ENCODE data around the gene SLX9.

GRCh38 chr21:44992608-44993031 lies 52.8 kb downstream of the SLX9 start:
- TF ChIP-seq CTCF (IDR thresholded peaks at IDR 0.05): no peak
- TF ChIP-seq GRHL2 (CRISPR knock-in tag; IDR thresholded peaks at IDR 0.05; ENCODE audit: insufficient replicate concordance, severe bottlenecking): no peak
- no peak for TF ChIP-seq RORB (CRISPR knock-in tag; IDR thresholded peaks at IDR 0.05)
- TF ChIP-seq ARID4B (CRISPR knock-in tag; IDR thresholded peaks at IDR 0.05; ENCODE audit: borderline replicate concordance): no peak
- no peak for TF ChIP-seq NR2C2 (CRISPR knock-in tag; IDR thresholded peaks at IDR 0.05)
- TF ChIP-seq E2F1 (CRISPR knock-in tag; IDR thresholded peaks at IDR 0.05): no peak
- no peak for TF ChIP-seq CREB1 (CRISPR knock-in tag; IDR thresholded peaks at IDR 0.05)
- TF ChIP-seq NR3C1 (CRISPR knock-in tag; conservative IDR thresholded peaks at IDR 0.05; ENCODE audit: low read depth): no peak
- TF ChIP-seq USF1 (CRISPR knock-in tag; IDR thresholded peaks at IDR 0.05): no peak
- TF ChIP-seq JUN (CRISPR knock-in tag; IDR thresholded peaks at IDR 0.05): no peak
